Measurements from ENCODE around the gene CHAF1B.

- TF ChIP-seq CTCF (IDR thresholded peaks at IDR 0.05) = no peak
- no peak for TF ChIP-seq ZFX (IDR thresholded peaks at IDR 0.05; ENCODE audit: borderline replicate concordance)
Measured at GRCh38 chr21:36465478-36465877, 80.3 kb downstream of the CHAF1B start.

All from 22Rv1 (cell line).